IMR-90 (cell line): ENCODE results near the gene ATP11A. TPM values are rescaled to one million over a fixed set of nuclear protein-coding genes. Genes with fewer than 3 reads are reported as not detected.

ENCODE experiments used
- ATAC-seq: fragments of 200-7000 bp; cut with Tn5 transposase; 2 replicates; pipeline ENCODE4 v1.9.1; 2020; ENCODE audit warnings: low read depth, mild to moderate bottlenecking, moderate library complexity
- BruUV-seq: library from RNA; stranded (reverse); fragments of 400-500 nt; replicated peaks from 2 replicates; lab custom pipeline; 2021; lab: Mats Ljungman, UMichigan
- CTCF ChIA-PET: fragments of 300-600 bp; formaldehyde crosslinking; extraction: SDS; loops from one replicate; lab custom pipeline; 2021; ENCODE audit warnings: antibody characterized with exemption; lab: Yijun Ruan, JAX
- POLR2A ChIA-PET: fragments of 300-600 bp; sonication (Branson Sonifier 250); formaldehyde crosslinking; loops from one replicate; lab custom pipeline; 2022; ENCODE audit warnings: antibody characterized with exemption; ENCODE audit not compliant: unreplicated experiment; lab: Charles Lee
- DNase-seq: peaks from one replicate; pipeline ENCODE4 v3.0.0; 2013
- H2AFZ ChIP-seq: replicated peaks from 2 replicates; pipeline ENCODE3; 2013; ENCODE audit warnings: low read length, mild to moderate bottlenecking; ENCODE audit not compliant: poor library complexity
- H2AK5ac ChIP-seq: 2 replicates; pipeline ENCODE4 v1.6.1; 2013; ENCODE audit warnings: low read depth, low read length, inconsistent platforms
- H2AK9ac ChIP-seq: replicated peaks from 2 replicates; pipeline ENCODE3; 2013; ENCODE audit warnings: mild to moderate bottlenecking, low read depth, low read length, moderate library complexity; ENCODE audit not compliant: poor library complexity
- H2BK120ac ChIP-seq: 2 replicates; pipeline ENCODE4 v1.6.1; 2013; ENCODE audit warnings: low read depth, low read length, inconsistent platforms
- H2BK15ac ChIP-seq: 3 replicates; pipeline ENCODE4 v1.6.1; 2013; ENCODE audit warnings: low read depth, low read length, inconsistent platforms
- H2BK20ac ChIP-seq: 2 replicates; pipeline ENCODE4 v1.6.1; 2013; ENCODE audit warnings: low read depth, mild to moderate bottlenecking, inconsistent platforms, low read length, moderate library complexity
- H2BK5ac ChIP-seq: 2 replicates; pipeline ENCODE4 v1.6.1; 2013; ENCODE audit warnings: mild to moderate bottlenecking, low read depth, low read length, inconsistent platforms; ENCODE audit not compliant: poor library complexity, severe bottlenecking
- H3K14ac ChIP-seq: replicated peaks from 2 replicates; pipeline ENCODE4 v1.6.1; 2013; ENCODE audit warnings: low read depth, low read length, inconsistent platforms
- H3K18ac ChIP-seq: 2 replicates; pipeline ENCODE4 v1.6.1; 2013; ENCODE audit warnings: low read depth, low read length, control low read depth
- H3K23ac ChIP-seq: 2 replicates; pipeline ENCODE4 v1.6.1; 2013; ENCODE audit warnings: low read depth, low read length, inconsistent platforms
- H3K27ac ChIP-seq: 2 replicates; pipeline ENCODE4 v1.5.1; 2013; ENCODE audit warnings: mild to moderate bottlenecking, control low read depth, low read length; ENCODE audit not compliant: insufficient read depth
- H3K27me3 ChIP-seq: 2 replicates; pipeline ENCODE4 v1.6.1; 2013; ENCODE audit warnings: low read length; ENCODE audit not compliant: control insufficient read depth, insufficient read depth
- H3K36me3 ChIP-seq: 2 replicates; pipeline ENCODE4 v1.6.1; 2013; ENCODE audit warnings: low read length, mixed read lengths; ENCODE audit not compliant: control insufficient read depth, insufficient read depth
- H3K4ac ChIP-seq: 2 replicates; pipeline ENCODE4 v1.6.1; 2013; ENCODE audit warnings: low read depth, low read length, inconsistent platforms
- H3K4me1 ChIP-seq: 2 replicates; pipeline ENCODE4 v1.6.1; 2013; ENCODE audit warnings: low read length, mixed read lengths; ENCODE audit not compliant: control insufficient read depth, insufficient read depth
- H3K4me2 ChIP-seq: 2 replicates; pipeline ENCODE4 v1.6.1; 2013; ENCODE audit warnings: low read depth, mild to moderate bottlenecking, control low read depth, low read length, moderate library complexity
- H3K4me3 ChIP-seq: 2 replicates; pipeline ENCODE4 v1.5.1; 2013; ENCODE audit warnings: low read depth, mild to moderate bottlenecking, control low read depth, low read length, moderate library complexity; ENCODE audit not compliant: insufficient read depth
- H3K56ac ChIP-seq: 2 replicates; pipeline ENCODE4 v1.6.1; 2013; ENCODE audit warnings: low read length, inconsistent platforms; ENCODE audit not compliant: insufficient read depth; ENCODE audit errors: extremely low read depth
- H3K79me1 ChIP-seq, 2 experiments: 2 replicates each; pipeline ENCODE4 v1.6.1; 2013; ENCODE audit warnings: low read length in 2 of 2, inconsistent platforms in 1 of 2, low read depth in 1 of 2
- H3K9ac ChIP-seq: 2 replicates; pipeline ENCODE4 v1.6.1; 2013; ENCODE audit warnings: low read depth, low read length, control low read depth
- H3K9me1 ChIP-seq: 2 replicates; pipeline ENCODE4 v1.6.1; 2013; ENCODE audit warnings: low read length, inconsistent platforms; ENCODE audit not compliant: insufficient read depth
- H3K9me3 ChIP-seq: 2 replicates; pipeline ENCODE4 v1.6.1; 2013; ENCODE audit warnings: low read length; ENCODE audit not compliant: control insufficient read depth, insufficient read depth
- H4K20me1 ChIP-seq: 2 replicates; pipeline ENCODE4 v1.6.1; 2013; ENCODE audit warnings: low read length, inconsistent platforms; ENCODE audit not compliant: insufficient read depth
- H4K5ac ChIP-seq: 2 replicates; pipeline ENCODE4 v1.6.1; 2013; ENCODE audit warnings: mild to moderate bottlenecking, low read depth, low read length, control low read depth
- H4K8ac ChIP-seq, 2 experiments: 2 replicates each; pipeline ENCODE4 v1.6.1; 2013; ENCODE audit warnings: low read depth in 2 of 2, low read length in 2 of 2, control low read depth in 1 of 2, inconsistent platforms in 1 of 2
- H4K91ac ChIP-seq: 2 replicates; pipeline ENCODE4 v1.6.1; 2013; ENCODE audit warnings: low read depth, low read length, inconsistent platforms; ENCODE audit not compliant: insufficient read depth
- RFX5 ChIP-seq: IDR thresholded peaks from 2 replicates; pipeline ENCODE4 v1.8.0; 2012; ENCODE audit warnings: low read depth, mild to moderate bottlenecking, low read length, moderate library complexity
- WGBS, 2 experiments: methylation state at CpG; one replicate each; pipeline versions ENCODE4 v1.1.5 to v1.1.7; 2013; ENCODE audit warnings: missing lambda C conversion rate in 2 of 2; ENCODE audit not compliant: insufficient read length in 1 of 2; ENCODE audit errors: extremely low coverage in 2 of 2; 5-methylcytosine and 5-hydroxymethylcytosine counted together
- dilution Hi-C: fragments of 300-500 bp; cut with HindIII; formaldehyde crosslinking; loops from one replicate; pipeline ENCODE4 v1.14.3; 2018; ENCODE audit warnings: low sequenced_read_pairs; ENCODE audit not compliant: unreplicated experiment
- in situ Hi-C: fragments of 300-500 bp; cut with MboI; formaldehyde crosslinking; loops from 3 replicates; pipeline ENCODE4 v1.14.3; 2019; ENCODE audit warnings: low sequenced_read_pairs, inconsistent platforms, mixed read lengths
- intact Hi-C: fragments of 100-400 bp; cut with micrococcal nuclease; formaldehyde crosslinking; loops from 2 replicates; pipeline ENCODE4 v1.10.0; 2022
- polyA plus RNA-seq, 3 experiments: library from polyadenylated mRNA; depleted of rRNA; stranded (reverse); fragments of >200 nt; gene quantifications; 2 replicates each; pipeline ENCODE4 v1.2.3, GENCODE V29; 2012; ENCODE audit warnings: low replicate concordance in 1 of 3
- total RNA-seq: library from RNA; depleted of rRNA; stranded (reverse); fragments of >200 nt; gene quantifications from 2 replicates; pipeline ENCODE4 v1.2.3, GENCODE V29; 2012

Gene ATP11A
- total and polyA plus RNA-seq, 2 of the 4 experiments (the other 2 are of a cell fraction), result 8.4 to 12.0 TPM

- Histone ChIP-seq H3K27ac (no peak overlapping the region), H4K8ac (no peak overlapping the region), H4K5ac (no peak overlapping the region), H3K9me1 (peaks cover 3% of the 10 kb centered on the region; the same call in 1 of the 2 replicates), H3K14ac (no peak overlapping the region), H3K56ac (no peak overlapping the region), H3K9me3 (peaks cover 3% of the 10 kb centered on the region; the same call in 1 of the 2 replicates), H3K18ac (no peak overlapping the region), H3K9ac (no peak overlapping the region), H3K4me3 (no peak overlapping the region), H4K20me1 (no peaks in the 10 kb centered on the region), H3K4ac (no peak overlapping the region), H2BK15ac (no peak overlapping the region), H4K91ac (no peak overlapping the region), H2BK20ac (no peak overlapping the region), H3K79me1 (no peaks in the 10 kb centered on the region), H3K23ac (no peak overlapping the region), H2AK9ac (no peak overlapping the region), H3K4me2 (no peak overlapping the region), H3K36me3 (peaks cover 30% of the 10 kb centered on the region), H2BK120ac (no peak overlapping the region), H2AK5ac (no peak overlapping the region), H3K27me3 (no peaks in the 10 kb centered on the region), H2AFZ (no peak overlapping the region), H3K4me1 (no peaks in the 10 kb centered on the region), H2BK5ac (no peak overlapping the region)
- ChIA-PET POLR2A (no interaction called here), CTCF (no interaction called here)
- 98% methylated on average over 7 of the region's 10 CpGs; no CpG with 5 or more reads in 1 of the 2 experiments for WGBS, 2 experiments
- DNase-seq (no peak), ATAC-seq (no peak)
- in situ Hi-C loops (no loop called here), dilution Hi-C loops (no loop called here), intact Hi-C loops (no loop called here)
- BruUV-seq, result no TSS peak
- TF ChIP-seq RFX5, result no peak
Measured at GRCh38 chr13:112844879-112845278, 155.0 kb downstream of the ATP11A start.
